Right forelimb (tissue), 1 donor: ENCODE measurements around the gene U2AF1L4.
A peak's percentile ranks its signal among the peaks of the same experiment; 100 is the strongest.

Experiments
- DNase-seq: peaks from one replicate; pipeline ENCODE4 v3.0.0-alpha.2; 2018

Gene U2AF1L4

GRCh38 chr19:35756377-35757230 is 11.4 kb upstream of the U2AF1L4 start, which contains the start of gene HSPB6:
Gene HSPB6, minus strand, starts transcription at chr19:35757029. Its CDS starts 21 bp downstream, at chr19:35757008.
- peak; percentile 82 for DNase-seq

- DNase-seq = peak; percentile 86
These were observed 10.5 kb upstream of the U2AF1L4 start for GRCh38 chr19:35755550-35756376.

- no peak for DNase-seq
These were observed 9.9 kb upstream of the U2AF1L4 start for GRCh38 chr19:35755131-35755549.

- no peak for DNase-seq
These were observed 9.3 kb upstream of the U2AF1L4 start for GRCh38 chr19:35754370-35755130.

- no peak for DNase-seq
These were observed 8.6 kb upstream of the U2AF1L4 start for GRCh38 chr19:35753634-35754369.

- no peak for DNase-seq
These were observed 7.6 kb upstream of the U2AF1L4 start for GRCh38 chr19:35752746-35753350.

GRCh38 chr19:35751839-35752745 is 6.9 kb upstream of the U2AF1L4 start:
- no peak for DNase-seq

GRCh38 chr19:35750167-35750566 is 4.9 kb upstream of the U2AF1L4 start:
- no peak for DNase-seq

- peak; percentile 99 for DNase-seq
These were observed 3.1 kb upstream of the U2AF1L4 start, which contains the start of gene LIN37 for GRCh38 chr19:35748106-35749020. Gene LIN37, plus strand, starts transcription at chr19:35748576. Its CDS starts 149 bp downstream, at chr19:35748725.

- DNase-seq = no peak
These were observed 1.3 kb upstream of the U2AF1L4 start for GRCh38 chr19:35746531-35746930.

GRCh38 chr19:35746087-35746462 is 857 bp upstream of the U2AF1L4 start:
- DNase-seq = no peak

- DNase-seq = peak; percentile 94
These were observed 539 bp downstream of the U2AF1L4 start for GRCh38 chr19:35744430-35745327.

GRCh38 chr19:35743640-35744429 is 1.4 kb downstream of the U2AF1L4 start:
- no peak for DNase-seq

GRCh38 chr19:35742121-35742724 is 3.0 kb downstream of the U2AF1L4 start, which contains the start of gene IGFLR1:
Gene IGFLR1, minus strand, starts transcription at chr19:35742452. Its CDS starts 1,272 bp downstream, at chr19:35741180.
- no peak for DNase-seq

GRCh38 chr19:35741203-35741515 is 4.1 kb downstream of the U2AF1L4 start:
- no peak for DNase-seq

GRCh38 chr19:35740423-35741202 is 4.6 kb downstream of the U2AF1L4 start:
- peak; percentile 98 for DNase-seq
